Measurements from ENCODE around the gene OASL.

GRCh38 chr12:121003650-121004049 lies 35.4 kb downstream of the OASL start:
- TF ChIP-seq CTCF (IDR thresholded peaks at IDR 0.05): peak; percentile 42
- TF ChIP-seq EZH2phosphoT487 (IDR thresholded peaks at IDR 0.05): no peak
